GM12864 (cell line): ENCODE measurements around the gene RIPOR2.

Experiments
- DNase-seq: peaks from one replicate; pipeline ENCODE4 v3.0.0-alpha.2; 2011; ENCODE audit warnings: low read depth
- H3K4me3 ChIP-seq: 2 replicates; pipeline ENCODE4 v1.5.1; 2011; ENCODE audit warnings: mild to moderate bottlenecking, low read depth, low read length, control low read depth
- TF ChIP-seq, protein P1 (sequence below): IDR thresholded peaks from 2 replicates; pipeline ENCODE4 v1.5.1; 2011; ENCODE audit warnings: low read depth, mild to moderate bottlenecking, moderate library complexity, low read length, control low read depth, inconsistent platforms; ENCODE audit errors: missing control alignments

RIPOR2 gene

DNA sequence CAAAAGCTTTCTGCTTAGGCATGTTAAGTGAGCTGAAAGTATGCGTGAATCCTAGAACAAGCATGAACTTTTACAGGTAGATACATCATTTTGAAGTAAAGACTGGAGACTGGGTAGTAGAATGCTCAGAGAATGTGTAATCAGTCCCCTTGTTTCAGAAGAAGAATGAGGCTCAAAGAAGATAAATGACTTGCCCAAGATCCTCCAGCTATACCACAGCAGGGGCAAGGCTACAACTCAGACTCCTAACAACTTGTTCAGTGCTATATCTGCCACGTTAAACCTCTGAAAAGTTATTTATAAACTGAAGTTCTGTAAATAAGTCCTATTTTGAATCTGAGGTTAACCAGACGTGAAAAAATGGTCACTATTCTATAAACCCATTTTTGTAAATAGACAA lies 2.9 kb downstream of the RIPOR2 start:
- peak overlapping the region; percentile 66 for H3K4me3 ChIP-seq
- no peak for DNase-seq
- TF ChIP-seq, protein P1, sequence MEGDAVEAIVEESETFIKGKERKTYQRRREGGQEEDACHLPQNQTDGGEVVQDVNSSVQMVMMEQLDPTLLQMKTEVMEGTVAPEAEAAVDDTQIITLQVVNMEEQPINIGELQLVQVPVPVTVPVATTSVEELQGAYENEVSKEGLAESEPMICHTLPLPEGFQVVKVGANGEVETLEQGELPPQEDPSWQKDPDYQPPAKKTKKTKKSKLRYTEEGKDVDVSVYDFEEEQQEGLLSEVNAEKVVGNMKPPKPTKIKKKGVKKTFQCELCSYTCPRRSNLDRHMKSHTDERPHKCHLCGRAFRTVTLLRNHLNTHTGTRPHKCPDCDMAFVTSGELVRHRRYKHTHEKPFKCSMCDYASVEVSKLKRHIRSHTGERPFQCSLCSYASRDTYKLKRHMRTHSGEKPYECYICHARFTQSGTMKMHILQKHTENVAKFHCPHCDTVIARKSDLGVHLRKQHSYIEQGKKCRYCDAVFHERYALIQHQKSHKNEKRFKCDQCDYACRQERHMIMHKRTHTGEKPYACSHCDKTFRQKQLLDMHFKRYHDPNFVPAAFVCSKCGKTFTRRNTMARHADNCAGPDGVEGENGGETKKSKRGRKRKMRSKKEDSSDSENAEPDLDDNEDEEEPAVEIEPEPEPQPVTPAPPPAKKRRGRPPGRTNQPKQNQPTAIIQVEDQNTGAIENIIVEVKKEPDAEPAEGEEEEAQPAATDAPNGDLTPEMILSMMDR, result no peak

DNA sequence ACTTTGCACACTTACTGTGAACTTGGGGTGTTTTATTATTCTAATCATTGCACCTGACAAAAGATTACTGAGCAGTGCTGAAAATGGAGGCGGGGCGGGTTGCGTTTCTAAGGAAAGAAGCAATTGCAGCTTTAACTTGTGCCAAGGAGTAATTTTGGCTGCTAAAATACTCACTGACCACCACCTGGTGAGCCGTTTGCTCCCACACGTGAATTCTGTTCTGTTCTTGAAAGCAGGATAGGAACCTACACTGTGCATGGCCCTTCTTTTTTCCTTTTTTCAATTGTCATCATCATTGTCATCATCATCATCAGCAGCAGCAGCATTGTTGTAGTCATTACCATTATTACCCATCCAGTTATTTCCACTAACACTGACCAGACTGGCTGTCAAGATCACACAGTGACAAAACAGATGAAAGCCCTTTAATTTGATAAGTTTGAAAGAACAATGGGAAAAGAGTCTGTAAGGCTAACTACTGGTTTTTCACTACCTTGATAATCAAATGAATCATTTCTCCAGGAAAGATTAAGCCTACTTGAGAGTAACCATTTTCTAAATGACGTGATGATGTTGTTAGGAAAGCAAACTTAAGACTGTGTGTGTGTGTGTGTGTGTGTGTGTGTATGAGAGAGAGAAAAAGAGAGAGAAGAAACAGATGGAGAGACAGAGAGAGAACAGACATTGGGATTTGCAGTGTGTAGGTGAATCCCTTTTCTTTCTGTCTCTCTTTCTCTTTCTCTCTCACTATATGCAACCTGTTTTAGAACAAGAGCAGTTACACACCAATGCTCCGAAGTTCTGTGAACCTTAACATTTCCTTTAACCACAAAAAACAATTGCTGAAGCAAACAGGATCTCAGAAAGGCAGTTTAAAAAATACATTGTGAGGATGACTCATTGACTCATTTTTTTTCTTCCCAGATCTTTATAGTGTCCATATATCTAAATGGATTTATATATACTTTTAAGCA lies 3.8 kb downstream of the RIPOR2 start:
- peak; percentile 70 for DNase-seq

DNA sequence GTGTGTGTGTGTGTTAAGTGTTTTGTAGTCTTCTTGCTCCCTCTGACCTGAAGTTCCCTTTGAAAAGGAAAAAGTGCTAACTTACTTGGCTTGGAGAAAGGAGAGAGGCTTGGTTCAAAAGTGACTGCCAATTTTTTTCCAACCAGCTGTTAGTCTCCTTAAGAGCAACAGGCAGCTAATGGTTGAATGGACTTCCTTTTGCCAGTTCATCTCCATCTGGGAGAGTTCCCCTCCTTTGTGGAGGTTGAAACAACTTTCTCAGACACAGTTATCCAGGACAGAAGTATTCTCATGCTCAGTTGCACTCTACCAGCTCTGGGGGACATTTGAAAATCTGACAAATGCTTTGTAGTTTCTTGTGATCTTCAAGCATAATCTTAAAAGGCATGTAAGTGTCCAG lies 4.5 kb downstream of the RIPOR2 start:
- no peak for DNase-seq
- H3K4me3 ChIP-seq, result peak overlapping the region; percentile 66
- TF ChIP-seq, protein P1, result no peak

More for the DNA sequence above, 3.8 kb downstream of the RIPOR2 start:
- peak overlapping the region; percentile 66 for H3K4me3 ChIP-seq
- TF ChIP-seq, protein P1, result no peak

DNA sequence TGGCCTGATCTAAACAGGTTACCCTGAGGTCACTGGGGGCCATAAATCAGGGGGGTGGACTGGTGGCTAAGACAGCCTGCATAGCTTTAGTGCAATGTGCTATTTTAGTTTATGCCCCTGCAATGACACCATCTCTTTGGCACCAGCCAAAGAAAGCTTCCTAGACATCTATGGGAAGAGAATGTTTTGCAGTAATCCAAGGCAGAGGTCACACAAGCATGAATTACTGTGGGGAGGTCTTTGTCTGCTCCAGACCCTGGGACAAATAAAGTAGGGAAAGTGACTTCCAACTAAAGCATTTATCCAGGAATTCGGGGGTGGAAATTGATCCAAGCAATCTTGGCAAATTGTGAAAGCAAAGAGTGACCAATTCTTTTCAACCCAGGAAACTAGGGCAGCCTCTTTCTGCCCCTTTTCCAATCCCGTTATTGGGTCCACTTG lies 5.3 kb downstream of the RIPOR2 start:
- TF ChIP-seq, protein P1, result no peak
- DNase-seq, result no peak
- H3K4me3 ChIP-seq, result no peak overlapping the region

GRCh38 chr6:24929242-24929641 lies 6.5 kb downstream of the RIPOR2 start:
- H3K4me3 ChIP-seq, result peak overlapping the region; percentile 42; the same call in 1 of the 2 replicates
- DNase-seq, result peak; percentile 62
- TF ChIP-seq, protein P1, result no peak

GRCh38 chr6:24927985-24928745 lies 7.6 kb downstream of the RIPOR2 start:
- H3K4me3 ChIP-seq, result peak overlapping the region; percentile 40
- TF ChIP-seq, protein P1, result no peak
- DNase-seq, result no peak
